Measurements from ENCODE around the gene RUFY3.

- TF ChIP-seq CTCF (IDR thresholded peaks at IDR 0.05) (peak in 1 of 3 donors; percentile 10), POLR2A (IDR thresholded peaks at IDR 0.05) (no peak)
Observed at GRCh38 chr4:70704215-70704930, 17.4 kb upstream of the RUFY3 start.
